Sigmoid colon (tissue), 7 donors: Measurements from ENCODE around the gene FAR1. TPM values are rescaled to one million over a fixed set of nuclear protein-coding genes. Genes with fewer than 3 reads are reported as not detected.

ENCODE experiments used
- DNase-seq: peaks from one replicate; pipeline ENCODE4 v3.0.0-alpha.2; 2019
- H3K27ac ChIP-seq, 4 donors: fragments of 200-600 bp; sonication (generic); one replicate each; pipeline ENCODE4 v1.5.1; 2016 to 2019; ENCODE audit warnings: mild to moderate bottlenecking in 1 of 4
- H3K27me3 ChIP-seq, 3 donors: fragments of 200-600 bp; sonication (generic); one replicate each; pipeline ENCODE4 v1.5.1; 2019; ENCODE audit warnings: mild to moderate bottlenecking in 1 of 3
- H3K36me3 ChIP-seq, 4 donors: fragments of 200-600 bp; sonication (generic); one replicate each; pipeline ENCODE4 v1.5.1; 2016 to 2019
- H3K4me1 ChIP-seq, 4 donors: fragments of 200-600 bp; sonication (generic); one replicate each; pipeline ENCODE4 v1.5.1; 2017 to 2019
- H3K4me3 ChIP-seq, 4 donors: fragments of 200-600 bp; sonication (generic); one replicate each; pipeline ENCODE4 v1.5.1; 2017 to 2019; ENCODE audit warnings: mild to moderate bottlenecking in 2 of 4, moderate library complexity in 1 of 4
- H3K9me3 ChIP-seq, 4 donors: fragments of 200-600 bp in 3 of 4; sonication (generic) in 3 of 4; one replicate each; pipeline versions ENCODE4 v1.5.1 to v1.6.1; 2013 to 2019
- CTCF ChIP-seq, 4 experiments: fragments of 450-650 bp in 3 of 4; fragments of 200-600 bp in 1 of 4; IDR thresholded peaks; one replicate each; pipeline ENCODE4 v1.5.1; 2016 to 2019; ENCODE audit warnings: antibody characterized with exemption in 4 of 4, mild to moderate bottlenecking in 3 of 4, moderate library complexity in 2 of 4
- EP300 ChIP-seq, 4 donors: sonication (generic); formaldehyde crosslinking; IDR thresholded peaks; one replicate each; pipeline ENCODE4 v1.6.1; 2017; ENCODE audit warnings: antibody characterized with exemption in 4 of 4
- POLR2A ChIP-seq, 2 donors: fragments of 450-650 bp; IDR thresholded peaks; one replicate each; pipeline ENCODE4 v1.6.1; 2016; ENCODE audit warnings: antibody characterized with exemption in 2 of 2, mild to moderate bottlenecking in 2 of 2, moderate library complexity in 2 of 2
- POLR2AphosphoS5 ChIP-seq, 4 donors: sonication (generic); formaldehyde crosslinking; IDR thresholded peaks; one replicate each; pipeline ENCODE4 v1.6.1; 2017; ENCODE audit warnings: antibody characterized with exemption in 4 of 4
- WGBS, 2 donors: extraction: QIAGEN DNeasy Blood & Tissue Kit; methylation state at CpG; one replicate each; pipeline ENCODE4 v1.1.7; 2013; 5-methylcytosine and 5-hydroxymethylcytosine counted together
- intact Hi-C: fragments of 100-400 bp; cut with DNase I; formaldehyde crosslinking; loops from one replicate; pipeline ENCODE4 v1.15.1; 2023
- polyA plus RNA-seq, 3 donors: library from polyadenylated mRNA; stranded (reverse); fragments of 200-250 nt; gene quantifications; one replicate each; pipeline ENCODE4 v1.2.3, GENCODE V29; 2013
- total RNA-seq, 4 donors: library from RNA; depleted of rRNA; stranded (reverse); fragments of >200 nt; gene quantifications; one replicate each; pipeline ENCODE4 v1.1.0, GENCODE V29; 2016
- donor health status: healthy with polysubstance abuse.
- donor health status: Bipolar disorder and iron deficiency.
- donor health status: healthy.

The FAR1 gene
- total and polyA plus RNA-seq, 7 donors = 22.8 to 52.1 (median 37.1) TPM

DNA sequence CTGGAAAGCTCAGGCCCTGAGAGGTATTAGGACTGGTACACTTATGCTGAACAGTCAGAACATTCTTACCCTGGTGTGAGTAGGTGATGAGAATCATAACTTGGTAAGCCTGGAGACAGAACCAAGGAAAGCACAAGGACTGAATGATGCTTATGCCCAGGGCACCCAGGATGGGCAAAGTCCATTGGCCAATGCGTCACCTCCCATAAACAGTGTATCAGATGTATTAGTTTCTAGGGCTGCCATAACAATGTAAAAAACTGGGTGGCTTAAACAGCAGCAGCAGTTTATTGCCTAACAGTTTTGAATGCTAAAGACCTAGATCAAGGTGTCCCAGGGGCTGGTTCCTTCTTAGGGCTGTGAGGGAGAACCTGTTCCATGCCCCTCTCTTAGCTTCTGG, 107.0 kb downstream of the FAR1 start:
- H3K36me3 ChIP-seq = no peaks in the 10 kb centered on the region
- no peak for DNase-seq
- H3K27ac ChIP-seq = no peak overlapping the region
- H3K27me3 ChIP-seq = peaks cover 0 to 6% (median 0%) of the 10 kb centered on the region in 3 donors
- WGBS, 2 donors = 22 to 68% methylated on average over 1 of the region's 1 CpG
- H3K4me3 ChIP-seq = no peak overlapping the region
- H3K4me1 ChIP-seq = no peaks in the 10 kb centered on the region
- no peaks in the 10 kb centered on the region for H3K9me3 ChIP-seq
- intact Hi-C loops = no loop called here
- TF ChIP-seq POLR2A (IDR thresholded peaks at IDR 0.05) (no peak), POLR2AphosphoS5 (IDR thresholded peaks at IDR 0.05) (no peak), EP300 (IDR thresholded peaks at IDR 0.05) (no peak), CTCF (IDR thresholded peaks at IDR 0.05) (no peak)

- no peak for DNase-seq
- WGBS, 2 donors = 92 to 96% methylated on average over 3 of the region's 3 CpGs
- Histone ChIP-seq H3K36me3 (no peaks in the 10 kb centered on the region), H3K27ac (no peak overlapping the region), H3K4me3 (no peak overlapping the region), H3K9me3 (no peaks in the 10 kb centered on the region), H3K27me3 (peaks cover 0 to 6% (median 0%) of the 10 kb centered on the region in 3 donors), H3K4me1 (no peaks in the 10 kb centered on the region)
- TF ChIP-seq POLR2A (IDR thresholded peaks at IDR 0.05) (no peak), EP300 (IDR thresholded peaks at IDR 0.05) (no peak), POLR2AphosphoS5 (IDR thresholded peaks at IDR 0.05) (no peak), CTCF (IDR thresholded peaks at IDR 0.05) (no peak)
- intact Hi-C loops = no loop called here
Measured at GRCh38 chr11:13776134-13776815, 107.8 kb downstream of the FAR1 start.

GRCh38 chr11:13777341-13777985, 109.0 kb downstream of the FAR1 start:
- intact Hi-C loops = no loop called here
- no peak for DNase-seq
- TF ChIP-seq EP300 (IDR thresholded peaks at IDR 0.05) = no peak
- no peak for TF ChIP-seq POLR2AphosphoS5 (IDR thresholded peaks at IDR 0.05)
- no peak for TF ChIP-seq POLR2A (IDR thresholded peaks at IDR 0.05)
- no peak for TF ChIP-seq CTCF (IDR thresholded peaks at IDR 0.05)
- peaks cover 0 to 4% (median 0%) of the 10 kb centered on the region in 3 donors for H3K27me3 ChIP-seq
- H3K9me3 ChIP-seq = no peaks in the 10 kb centered on the region
- no peaks in the 10 kb centered on the region for H3K4me1 ChIP-seq
- no peak overlapping the region for H3K27ac ChIP-seq
- WGBS, 2 donors = 54 to 70% methylated on average over 7 of the region's 7 CpGs
- no peak overlapping the region for H3K4me3 ChIP-seq
- no peaks in the 10 kb centered on the region for H3K36me3 ChIP-seq

DNA sequence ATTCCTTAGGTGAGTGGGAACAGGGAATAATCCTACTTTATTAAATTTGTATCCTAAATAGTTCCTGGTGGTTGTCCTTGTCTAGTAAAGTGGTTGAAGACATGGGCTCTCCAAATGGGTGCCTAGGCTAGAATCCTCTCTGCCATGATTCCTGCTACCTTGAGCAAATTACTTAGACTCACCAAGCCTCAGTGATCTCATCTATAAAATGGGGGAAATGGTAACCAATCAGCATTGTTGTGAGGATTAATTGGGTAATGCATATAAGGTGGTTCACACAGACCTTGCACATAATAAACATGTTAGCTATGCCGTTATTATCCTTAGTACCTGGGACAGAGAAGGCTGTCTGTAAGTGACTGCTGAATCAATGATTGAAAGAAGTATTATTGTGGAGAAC, 109.9 kb downstream of the FAR1 start:
- H3K36me3 ChIP-seq = no peaks in the 10 kb centered on the region
- no peaks in the 10 kb centered on the region for H3K4me1 ChIP-seq
- H3K27me3 ChIP-seq = no peaks in the 10 kb centered on the region
- H3K9me3 ChIP-seq = no peaks in the 10 kb centered on the region
- no peak overlapping the region for H3K27ac ChIP-seq
- intact Hi-C loops = no loop called here
- 86 to 89% methylated on average over 1 of the region's 1 CpG for WGBS, 2 donors
- no peak overlapping the region for H3K4me3 ChIP-seq
- DNase-seq = no peak
- TF ChIP-seq CTCF (IDR thresholded peaks at IDR 0.05) (no peak), POLR2AphosphoS5 (IDR thresholded peaks at IDR 0.05) (no peak), EP300 (IDR thresholded peaks at IDR 0.05) (no peak), POLR2A (IDR thresholded peaks at IDR 0.05) (no peak)
